ENCODE measurements around the gene TXNDC2.

Gene TXNDC2

DNA sequence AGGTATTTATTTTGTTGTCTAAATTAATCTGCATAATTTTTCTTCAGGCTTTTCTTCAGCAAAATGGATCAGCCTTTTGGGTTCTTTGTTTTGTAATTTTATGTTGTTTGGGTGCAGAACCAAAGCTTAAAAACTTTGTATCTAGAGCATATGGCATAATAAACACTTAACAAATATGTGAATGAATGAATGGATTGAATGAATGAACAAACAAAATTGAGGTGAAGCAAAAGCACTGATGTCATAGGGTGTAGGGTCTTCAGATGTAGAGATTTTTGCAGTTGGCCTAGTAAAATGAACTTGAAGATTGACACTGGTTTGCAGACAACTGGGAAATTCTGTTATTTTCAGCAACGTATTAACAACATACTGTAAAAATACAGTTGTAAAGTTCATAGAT is 45.4 kb downstream of the TXNDC2 start:
- no peak for TF ChIP-seq FOXK2 (IDR thresholded peaks at IDR 0.05)
- ChIA-PET CTCF (no interaction called here), POLR2A (no interaction called here)
- DNase-seq (ENCODE audit: extremely low spot score), result no peak

DNA sequence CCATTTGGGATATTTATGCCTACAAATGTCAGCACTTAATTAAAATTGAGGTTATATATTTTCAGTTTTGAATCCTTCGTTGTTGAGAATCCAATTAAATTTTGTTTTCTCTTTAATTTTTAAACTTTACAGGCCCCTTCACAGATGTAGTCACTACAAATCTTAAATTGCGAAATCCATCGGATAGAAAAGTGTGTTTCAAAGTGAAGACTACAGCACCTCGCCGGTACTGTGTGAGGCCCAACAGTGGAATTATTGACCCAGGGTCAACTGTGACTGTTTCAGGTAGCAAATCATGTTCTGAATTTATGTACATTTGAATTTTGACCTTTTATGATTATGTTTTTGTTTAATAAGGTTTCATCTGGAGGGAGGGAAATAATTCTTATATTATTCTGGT is 45.9 kb downstream of the TXNDC2 start:
- TF ChIP-seq SP1 (IDR thresholded peaks at IDR 0.05) (no peak), FOXK2 (IDR thresholded peaks at IDR 0.05) (no peak), CTBP1 (IDR thresholded peaks at IDR 0.05; ENCODE audit: borderline replicate concordance) (no peak), TARDBP (IDR thresholded peaks at IDR 0.05) (no peak), ZNF384 (IDR thresholded peaks at IDR 0.05) (no peak), ARNT (IDR thresholded peaks at IDR 0.05) (no peak), BHLHE40 (IDR thresholded peaks at IDR 0.05; ENCODE audit: borderline replicate concordance) (no peak), ELF4 (IDR thresholded peaks at IDR 0.05) (no peak), LEF1 (IDR thresholded peaks at IDR 0.05; ENCODE audit: borderline replicate concordance) (no peak), FOXA1 (IDR thresholded peaks at IDR 0.05) (no peak), FOXM1 (IDR thresholded peaks at IDR 0.05; ENCODE audit: borderline replicate concordance) (no peak), SUZ12 (IDR thresholded peaks at IDR 0.05) (no peak), HDGF (IDR thresholded peaks at IDR 0.05; ENCODE audit: borderline replicate concordance) (no peak), NFRKB (IDR thresholded peaks at IDR 0.05) (no peak), L3MBTL2 (conservative IDR thresholded peaks at IDR 0.05) (no peak)
- TF ChIP-seq, protein P1, sequence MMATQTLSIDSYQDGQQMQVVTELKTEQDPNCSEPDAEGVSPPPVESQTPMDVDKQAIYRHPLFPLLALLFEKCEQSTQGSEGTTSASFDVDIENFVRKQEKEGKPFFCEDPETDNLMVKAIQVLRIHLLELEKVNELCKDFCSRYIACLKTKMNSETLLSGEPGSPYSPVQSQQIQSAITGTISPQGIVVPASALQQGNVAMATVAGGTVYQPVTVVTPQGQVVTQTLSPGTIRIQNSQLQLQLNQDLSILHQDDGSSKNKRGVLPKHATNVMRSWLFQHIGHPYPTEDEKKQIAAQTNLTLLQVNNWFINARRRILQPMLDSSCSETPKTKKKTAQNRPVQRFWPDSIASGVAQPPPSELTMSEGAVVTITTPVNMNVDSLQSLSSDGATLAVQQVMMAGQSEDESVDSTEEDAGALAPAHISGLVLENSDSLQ (IDR thresholded peaks at IDR 0.05), result no peak
- DNase-seq (ENCODE audit: extremely low spot score), result no peak
- ChIA-PET POLR2A (interaction anchor here (1.1 kb wide), 1 partner anchor 18 kb away, joined by 4 read pairs; the partner anchor contains the start of gene VAPA), CTCF (no interaction called here)

- DNase-seq (ENCODE audit: extremely low spot score), result no peak
- TF ChIP-seq SUZ12 (IDR thresholded peaks at IDR 0.05) (no peak), ARNT (IDR thresholded peaks at IDR 0.05) (no peak), FOXK2 (IDR thresholded peaks at IDR 0.05) (no peak), ELF4 (IDR thresholded peaks at IDR 0.05) (no peak), HDGF (IDR thresholded peaks at IDR 0.05; ENCODE audit: borderline replicate concordance) (no peak), CTBP1 (IDR thresholded peaks at IDR 0.05; ENCODE audit: borderline replicate concordance) (no peak), ZNF384 (IDR thresholded peaks at IDR 0.05) (no peak), FOXA1 (IDR thresholded peaks at IDR 0.05) (no peak), SP1 (IDR thresholded peaks at IDR 0.05) (no peak), TARDBP (IDR thresholded peaks at IDR 0.05) (no peak), BHLHE40 (IDR thresholded peaks at IDR 0.05; ENCODE audit: borderline replicate concordance) (no peak), NFRKB (IDR thresholded peaks at IDR 0.05) (no peak)
- TF ChIP-seq, protein P1 (IDR thresholded peaks at IDR 0.05), result no peak
- POLR2A ChIA-PET, result no interaction called here
- CTCF ChIA-PET, result no interaction called here
Observed at GRCh38 chr18:9933865-9934264, 48.1 kb downstream of the TXNDC2 start.

GRCh38 chr18:9934274-9934673 is 48.5 kb downstream of the TXNDC2 start:
- ChIA-PET CTCF (no interaction called here), POLR2A (no interaction called here)
- TF ChIP-seq TARDBP (IDR thresholded peaks at IDR 0.05) (no peak), ARNT (IDR thresholded peaks at IDR 0.05) (no peak), ELF4 (IDR thresholded peaks at IDR 0.05) (no peak), BHLHE40 (IDR thresholded peaks at IDR 0.05; ENCODE audit: borderline replicate concordance) (no peak), HDGF (IDR thresholded peaks at IDR 0.05; ENCODE audit: borderline replicate concordance) (no peak), FOXM1 (IDR thresholded peaks at IDR 0.05; ENCODE audit: borderline replicate concordance) (no peak)
- no peak for DNase-seq (ENCODE audit: extremely low spot score)
